ENCODE data around the gene ABCC6. TPM values are rescaled to one million over a fixed set of nuclear protein-coding genes. Genes with fewer than 3 reads are reported as not detected.

ABCC6 gene
- total RNA-seq, 1 experiment from 2014 or later, result 2.9 TPM

GRCh38 chr16:16176328-16176727 is 47.0 kb downstream of the ABCC6 start:
- Histone ChIP-seq H3K4me1 (ENCODE audit: control insufficient read depth, insufficient read depth, low read length) (no peaks in the 10 kb centered on the region), H3K27me3 (ENCODE audit: control insufficient read depth, insufficient read depth, low read length) (no peaks in the 10 kb centered on the region), H3K27ac (ENCODE audit: low read length) (no peak overlapping the region), H3K4me3 (ENCODE audit: low read depth in 2 of 2, low read length in 2 of 2) (no peak overlapping the region), H3K9me3 (ENCODE audit: control insufficient read depth, insufficient read depth, low read depth, low read length) (no peaks in the 10 kb centered on the region), H3K36me3 (ENCODE audit: control insufficient read depth, insufficient read depth, low read length) (no peaks in the 10 kb centered on the region)
- ChIA-PET CTCF (no interaction called here), POLR2A (no interaction called here)
- intact Hi-C loops (cut with micrococcal nuclease; ENCODE audit: unreplicated experiment), result no loop called here
- TF ChIP-seq SIN3A (IDR thresholded peaks at IDR 0.05; ENCODE audit: borderline replicate concordance, insufficient read depth, low read depth, low read length) (no peak), REST (IDR thresholded peaks at IDR 0.05; ENCODE audit: insufficient read depth in 1 of 2, low read depth in 2 of 2, low read length in 1 of 2) (no peak), TCF7L2 (IDR thresholded peaks at IDR 0.05; ENCODE audit: low read depth, low read length) (no peak), CTCF (IDR thresholded peaks at IDR 0.05) (no peak)
- no TSS peak for BruUV-seq (replicated peaks)
- ATAC-seq (no peak), DNase-seq (ENCODE audit: low read depth, low spot score) (no peak)
- in situ Hi-C loops (cut with HindIII; ENCODE audit: low pct_unique_long_range_greater_than_20kb, low sequenced_read_pairs), result no loop called here

- DNase-seq (ENCODE audit: low read depth, low spot score) (no peak), ATAC-seq (peak; percentile 55; the same call in 1 of the 2 replicates)
- Histone ChIP-seq H3K4me1 (ENCODE audit: control insufficient read depth, insufficient read depth, low read length) (no peaks in the 10 kb centered on the region), H3K27ac (ENCODE audit: low read length) (no peak overlapping the region), H3K4me3 (ENCODE audit: low read depth in 2 of 2, low read length in 2 of 2) (no peak overlapping the region), H3K36me3 (ENCODE audit: control insufficient read depth, insufficient read depth, low read length) (no peaks in the 10 kb centered on the region), H3K27me3 (ENCODE audit: control insufficient read depth, insufficient read depth, low read length) (no peaks in the 10 kb centered on the region), H3K9me3 (ENCODE audit: control insufficient read depth, insufficient read depth, low read depth, low read length) (no peaks in the 10 kb centered on the region)
- TF ChIP-seq TCF7L2 (IDR thresholded peaks at IDR 0.05; ENCODE audit: low read depth, low read length) (no peak), REST (IDR thresholded peaks at IDR 0.05; ENCODE audit: insufficient read depth in 1 of 2, low read depth in 2 of 2, low read length in 1 of 2) (no peak), CTCF (IDR thresholded peaks at IDR 0.05) (no peak), POLR2AphosphoS5 (IDR thresholded peaks at IDR 0.05; ENCODE audit: low read depth, low read length) (no peak), SIN3A (IDR thresholded peaks at IDR 0.05; ENCODE audit: borderline replicate concordance, insufficient read depth, low read depth, low read length) (no peak)
- intact Hi-C loops (cut with micrococcal nuclease; ENCODE audit: unreplicated experiment) (no loop called here), in situ Hi-C loops (cut with HindIII; ENCODE audit: low pct_unique_long_range_greater_than_20kb, low sequenced_read_pairs) (no loop called here)
- ChIA-PET POLR2A (no interaction called here), CTCF (interaction anchor here (0.6 kb wide), 1 partner anchor 95 kb away, joined by 3 read pairs; no protein-coding TSS in a partner anchor)
- no TSS peak for BruUV-seq (replicated peaks)
Measured at GRCh38 chr16:16175296-16175695, 48.0 kb downstream of the ABCC6 start.
